Neural progenitor cell (in vitro differentiated cells): Measurements from ENCODE around the gene C1orf115.

Experiments
- EZH2 ChIP-seq: fragments of 200-600 bp; sonication (generic); IDR thresholded peaks from 2 replicates; pipeline ENCODE4 v1.6.1; 2017; ENCODE audit warnings: antibody characterized with exemption, mild to moderate bottlenecking, moderate library complexity
- EZH2phosphoT487 ChIP-seq: fragments of 200-600 bp; sonication (generic); IDR thresholded peaks from 2 replicates; pipeline ENCODE4 v1.6.1; 2017; ENCODE audit warnings: antibody characterized with exemption
- TF ChIP-seq, protein P1 (sequence below): fragments of 200-600 bp; sonication (generic); IDR thresholded peaks from 2 replicates; pipeline ENCODE4 v1.5.1; 2017; ENCODE audit warnings: antibody characterized with exemption, mild to moderate bottlenecking

- TF ChIP-seq, protein P1, sequence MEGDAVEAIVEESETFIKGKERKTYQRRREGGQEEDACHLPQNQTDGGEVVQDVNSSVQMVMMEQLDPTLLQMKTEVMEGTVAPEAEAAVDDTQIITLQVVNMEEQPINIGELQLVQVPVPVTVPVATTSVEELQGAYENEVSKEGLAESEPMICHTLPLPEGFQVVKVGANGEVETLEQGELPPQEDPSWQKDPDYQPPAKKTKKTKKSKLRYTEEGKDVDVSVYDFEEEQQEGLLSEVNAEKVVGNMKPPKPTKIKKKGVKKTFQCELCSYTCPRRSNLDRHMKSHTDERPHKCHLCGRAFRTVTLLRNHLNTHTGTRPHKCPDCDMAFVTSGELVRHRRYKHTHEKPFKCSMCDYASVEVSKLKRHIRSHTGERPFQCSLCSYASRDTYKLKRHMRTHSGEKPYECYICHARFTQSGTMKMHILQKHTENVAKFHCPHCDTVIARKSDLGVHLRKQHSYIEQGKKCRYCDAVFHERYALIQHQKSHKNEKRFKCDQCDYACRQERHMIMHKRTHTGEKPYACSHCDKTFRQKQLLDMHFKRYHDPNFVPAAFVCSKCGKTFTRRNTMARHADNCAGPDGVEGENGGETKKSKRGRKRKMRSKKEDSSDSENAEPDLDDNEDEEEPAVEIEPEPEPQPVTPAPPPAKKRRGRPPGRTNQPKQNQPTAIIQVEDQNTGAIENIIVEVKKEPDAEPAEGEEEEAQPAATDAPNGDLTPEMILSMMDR: no peak
- TF ChIP-seq EZH2 (no peak), EZH2phosphoT487 (no peak)
Observed at GRCh38 chr1:220732137-220732536, 42.0 kb downstream of the C1orf115 start.
